GM18520 (cell line): Measurements from ENCODE around the gene PYGB.

ENCODE experiments used
- ATAC-seq: cut with Tn5 transposase; IDR thresholded peaks from one replicate; pipeline ENCODE4 v1.9.1; 2021; ENCODE audit not compliant: unreplicated experiment

PYGB gene

DNA sequence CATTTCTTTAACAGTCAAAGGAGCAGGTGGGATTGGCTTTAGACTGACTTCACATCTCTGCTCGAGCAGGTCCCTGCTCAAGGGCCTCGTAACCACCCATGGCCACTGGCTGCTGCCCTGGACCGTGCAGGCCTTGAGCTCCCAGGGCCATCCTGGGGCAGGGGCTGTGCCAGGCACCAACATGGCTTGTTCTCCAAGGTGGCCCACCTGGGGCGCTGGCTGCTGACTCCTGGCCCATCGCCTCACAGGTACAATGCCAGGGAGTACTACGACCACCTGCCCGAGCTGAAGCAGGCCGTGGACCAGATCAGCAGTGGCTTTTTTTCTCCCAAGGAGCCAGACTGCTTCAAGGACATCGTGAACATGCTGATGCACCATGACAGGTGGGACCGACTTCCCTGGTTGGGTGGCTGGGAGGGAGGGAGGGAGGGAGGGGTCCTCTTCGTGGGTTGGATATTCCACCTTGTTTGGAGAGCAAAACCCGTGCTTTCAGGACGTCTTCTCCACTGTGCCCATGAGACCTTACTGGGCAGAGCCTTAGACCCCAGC, 46.1 kb downstream of the PYGB start:
- ATAC-seq = no peak

DNA sequence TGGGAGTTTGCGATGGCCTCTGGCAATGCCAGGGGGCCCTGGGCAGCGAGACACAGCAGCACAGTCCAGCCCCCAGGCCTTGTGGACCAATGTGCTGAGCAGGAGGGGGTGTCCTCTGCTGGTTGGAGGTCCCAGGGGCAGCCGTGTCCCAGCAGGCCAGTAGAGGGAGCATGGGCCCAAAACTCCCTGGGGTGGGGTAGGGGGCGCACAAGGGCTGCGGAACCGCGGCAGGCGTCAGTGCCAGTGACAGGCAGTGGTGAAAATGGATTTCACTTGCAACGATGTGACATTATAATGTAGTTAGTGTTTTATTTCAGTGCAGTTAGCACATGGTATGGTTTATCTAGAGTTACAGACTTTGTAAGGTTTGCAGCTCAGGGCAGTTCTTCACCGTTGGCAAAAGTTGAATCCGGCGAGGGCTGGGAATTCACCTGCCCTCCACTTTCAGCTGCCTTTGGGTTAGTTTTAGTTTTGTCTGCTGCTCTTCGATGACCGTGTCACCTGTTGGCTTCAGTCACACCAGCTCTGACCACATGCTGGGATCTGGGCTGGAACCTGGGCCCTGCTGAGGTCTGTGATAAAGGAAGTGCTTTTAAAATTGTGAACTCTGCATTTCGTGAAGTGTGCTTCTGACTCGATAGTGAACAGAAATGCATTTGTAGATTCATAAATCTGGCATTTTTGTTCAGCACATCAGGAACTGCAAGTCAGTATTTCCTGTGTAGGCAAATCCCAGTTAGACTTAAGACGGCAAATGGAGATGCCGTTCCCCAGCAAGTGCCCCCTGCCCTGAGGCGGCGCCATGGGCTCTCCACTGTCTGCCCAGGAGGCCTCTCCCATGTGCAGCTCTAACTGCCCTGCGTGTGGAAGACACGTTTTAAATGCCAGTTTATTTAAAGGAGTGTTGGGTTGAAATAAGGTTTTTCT, 46.8 kb downstream of the PYGB start:
- ATAC-seq = no peak

DNA sequence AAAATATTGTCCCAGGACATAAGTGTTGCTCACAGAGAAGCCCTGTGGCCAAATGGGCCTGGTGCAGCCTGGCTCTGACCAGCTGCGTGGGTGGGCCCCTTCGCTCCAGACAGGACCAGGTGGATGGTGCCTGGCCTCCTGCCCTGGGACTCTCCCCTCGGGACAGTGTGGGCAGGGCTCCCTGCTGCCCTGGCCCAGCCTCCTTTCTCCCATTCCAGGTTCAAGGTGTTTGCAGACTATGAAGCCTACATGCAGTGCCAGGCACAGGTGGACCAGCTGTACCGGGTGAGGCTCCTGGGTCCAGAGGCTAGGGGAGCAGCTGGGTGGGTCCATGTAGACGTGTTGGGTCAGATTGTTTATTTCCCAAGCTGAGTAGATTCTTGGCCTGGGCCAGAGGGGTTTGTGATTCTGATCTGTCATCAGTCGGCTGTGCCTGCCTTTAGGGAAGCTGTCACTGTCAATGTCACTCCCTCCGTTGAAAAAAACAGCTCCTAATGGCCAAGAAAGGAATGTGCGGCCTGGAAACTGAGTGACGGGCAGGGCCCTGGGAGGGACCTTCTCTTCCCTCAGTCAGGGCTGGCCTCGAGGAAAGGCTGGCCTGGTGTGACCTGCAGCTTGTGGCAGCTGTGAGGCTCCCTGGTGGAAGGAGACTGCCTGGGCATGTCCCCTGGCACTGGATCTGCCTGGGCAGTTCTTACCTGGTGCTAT, 47.7 kb downstream of the PYGB start:
- ATAC-seq = no peak

DNA sequence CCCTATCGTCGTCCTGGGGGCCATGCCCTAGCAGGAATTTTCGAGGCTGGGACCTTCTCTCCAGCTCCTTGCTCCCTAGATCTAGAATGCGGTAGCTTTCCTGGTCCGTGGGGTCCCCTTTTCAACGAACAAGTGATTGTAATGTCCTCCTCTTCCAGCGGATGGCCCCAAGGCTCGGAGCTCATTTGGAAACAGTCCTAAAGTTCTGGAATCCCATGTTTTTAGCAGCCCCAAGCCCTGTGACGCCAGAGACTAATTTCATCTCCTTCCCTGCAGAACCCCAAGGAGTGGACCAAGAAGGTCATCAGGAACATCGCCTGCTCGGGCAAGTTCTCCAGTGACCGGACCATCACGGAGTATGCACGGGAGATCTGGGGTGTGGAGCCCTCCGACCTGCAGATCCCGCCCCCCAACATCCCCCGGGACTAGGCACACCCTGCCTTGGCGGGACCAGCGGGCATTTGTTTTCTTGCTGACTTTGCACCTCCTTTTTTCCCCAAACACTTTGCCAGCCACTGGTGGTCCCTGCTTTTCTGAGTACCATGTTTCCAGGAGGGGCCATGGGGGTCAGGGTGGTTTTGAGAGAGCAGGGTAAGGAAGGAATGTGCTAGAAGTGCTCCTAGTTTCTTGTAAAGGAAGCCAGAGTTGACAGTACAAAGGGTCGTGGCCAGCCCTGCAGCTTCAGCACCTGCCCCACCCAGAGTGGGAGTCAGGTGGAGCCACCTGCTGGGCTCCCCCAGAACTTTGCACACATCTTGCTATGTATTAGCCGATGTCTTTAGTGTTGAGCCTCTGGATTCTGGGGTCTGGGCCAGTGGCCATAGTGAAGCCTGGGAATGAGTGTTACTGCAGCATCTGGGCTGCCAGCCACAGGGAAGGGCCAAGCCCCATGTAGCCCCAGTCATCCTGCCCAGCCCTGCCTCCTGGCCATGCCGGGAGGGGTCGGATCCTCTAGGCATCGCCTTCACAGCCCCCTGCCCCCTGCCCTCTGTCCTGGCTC, 48.5 kb downstream of the PYGB start:
- no peak for ATAC-seq

DNA sequence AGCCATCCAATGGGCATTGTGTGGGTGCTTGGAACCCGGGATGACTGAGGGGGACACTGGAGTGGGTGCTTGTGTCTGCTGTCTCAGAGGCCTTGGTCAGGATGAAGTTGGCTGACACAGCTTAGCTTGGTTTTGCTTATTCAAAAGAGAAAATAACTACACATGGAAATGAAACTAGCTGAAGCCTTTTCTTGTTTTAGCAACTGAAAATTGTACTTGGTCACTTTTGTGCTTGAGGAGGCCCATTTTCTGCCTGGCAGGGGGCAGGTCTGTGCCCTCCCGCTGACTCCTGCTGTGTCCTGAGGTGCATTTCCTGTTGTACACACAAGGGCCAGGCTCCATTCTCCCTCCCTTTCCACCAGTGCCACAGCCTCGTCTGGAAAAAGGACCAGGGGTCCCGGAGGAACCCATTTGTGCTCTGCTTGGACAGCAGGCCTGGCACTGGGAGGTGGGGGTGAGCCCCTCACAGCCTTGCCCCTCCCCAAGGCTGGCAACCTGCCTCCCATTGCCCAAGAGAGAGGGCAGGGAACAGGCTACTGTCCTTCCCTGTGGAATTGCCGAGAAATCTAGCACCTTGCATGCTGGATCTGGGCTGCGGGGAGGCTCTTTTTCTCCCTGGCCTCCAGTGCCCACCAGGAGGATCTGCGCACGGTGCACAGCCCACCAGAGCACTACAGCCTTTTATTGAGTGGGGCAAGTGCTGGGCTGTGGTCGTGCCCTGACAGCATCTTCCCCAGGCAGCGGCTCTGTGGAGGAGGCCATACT, 49.4 kb downstream of the PYGB start:
- ATAC-seq = peak; percentile 42

DNA sequence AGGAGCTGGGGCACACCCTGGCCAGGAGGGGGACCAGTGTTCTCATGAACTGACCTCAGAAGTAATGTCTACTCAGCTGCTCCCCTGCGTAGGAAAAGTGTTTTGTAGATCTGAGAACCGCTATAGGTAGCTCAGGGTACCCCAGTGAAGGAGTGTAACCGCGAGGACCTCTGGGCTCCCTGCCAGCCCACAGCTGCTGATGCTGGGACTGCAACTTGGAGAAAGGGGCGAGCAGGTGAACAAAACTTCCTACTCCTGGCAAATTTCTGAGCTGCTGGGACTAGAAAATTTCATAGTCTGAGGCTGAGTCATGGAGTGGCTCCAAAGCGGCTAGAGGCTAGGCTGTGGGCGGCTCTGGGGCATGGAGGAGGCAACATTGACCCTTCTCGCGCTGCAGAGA, 51.9 kb downstream of the PYGB start:
- ATAC-seq = no peak

DNA sequence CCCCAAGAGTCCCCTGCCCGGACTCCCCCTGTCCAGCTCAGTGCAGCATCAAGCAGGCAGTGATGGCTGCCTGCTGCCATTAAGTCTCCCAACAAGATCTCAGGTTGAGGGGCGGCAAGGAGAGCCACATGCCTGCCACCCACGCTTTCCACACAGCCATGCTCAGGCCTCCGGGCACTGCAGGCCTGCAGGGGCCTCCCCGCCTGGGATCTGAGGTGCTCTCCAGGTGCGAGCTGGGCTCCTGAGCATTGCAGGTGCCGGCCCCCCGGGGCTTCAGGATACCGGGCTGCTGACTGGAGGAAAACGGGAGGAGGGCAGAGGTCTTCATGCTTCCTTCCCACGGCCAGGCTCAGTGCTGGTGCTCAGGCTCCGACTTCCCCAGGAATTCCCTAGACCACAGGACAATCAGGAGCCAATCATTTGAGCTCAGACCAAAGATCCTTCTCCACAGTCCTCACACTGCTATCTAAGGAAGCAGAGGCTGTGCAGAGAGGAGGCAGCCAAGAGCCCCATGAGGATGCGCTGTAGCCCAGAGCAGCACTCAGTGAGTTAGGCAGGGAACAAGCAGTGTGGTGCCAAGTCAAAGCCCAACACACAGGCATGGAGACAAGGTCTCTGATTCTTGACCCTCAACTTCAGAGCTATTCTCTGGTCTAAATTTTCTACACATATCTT, 52.7 kb downstream of the PYGB start:
- no peak for ATAC-seq

DNA sequence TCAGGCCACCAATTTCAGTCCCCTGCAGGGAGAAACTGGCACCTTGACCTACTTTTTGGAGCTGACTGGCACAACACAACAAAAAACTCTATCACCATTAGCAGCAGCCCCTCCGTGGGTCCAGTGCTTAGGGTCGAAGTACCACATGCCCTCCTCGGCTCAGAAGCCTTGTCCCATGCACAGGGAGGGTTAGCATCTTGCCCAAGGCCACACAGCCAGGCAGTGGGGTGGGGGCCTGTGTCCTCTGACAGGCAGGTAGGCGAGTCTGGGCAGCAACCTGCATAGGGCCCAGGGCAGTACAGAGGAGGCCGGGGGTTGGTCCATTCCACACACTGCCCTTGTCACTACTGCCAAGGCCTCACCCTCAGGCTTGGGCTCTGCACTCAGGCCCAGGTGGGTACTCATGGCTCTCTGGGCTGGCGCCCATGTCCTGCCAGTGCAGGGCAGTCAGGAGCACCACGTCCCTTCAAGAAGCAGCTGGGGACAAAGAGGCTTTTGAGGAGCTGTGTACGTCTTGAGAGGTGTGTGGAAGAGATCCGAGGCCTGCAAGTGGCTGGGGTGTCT, 53.6 kb downstream of the PYGB start:
- no peak for ATAC-seq

DNA sequence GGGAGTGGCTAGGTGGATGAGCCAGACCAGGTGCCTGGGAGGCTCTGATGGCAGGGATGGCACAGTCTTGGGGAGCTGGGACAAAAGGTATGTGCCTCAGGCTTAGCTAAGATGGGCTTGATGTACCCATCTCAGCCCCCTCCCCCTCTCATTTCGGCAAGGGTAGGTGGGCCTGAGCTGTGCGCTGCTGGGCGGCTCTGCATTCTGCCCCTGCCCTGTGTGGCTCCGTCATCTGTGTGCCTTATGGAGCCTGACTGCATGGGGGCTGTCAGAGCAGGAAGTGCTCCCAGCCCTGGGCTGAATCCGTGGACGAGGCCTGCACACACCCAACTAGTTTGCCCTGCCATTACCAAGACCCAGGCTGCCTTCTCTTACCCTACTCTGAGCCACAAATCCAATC, 54.7 kb downstream of the PYGB start:
- ATAC-seq = no peak

DNA sequence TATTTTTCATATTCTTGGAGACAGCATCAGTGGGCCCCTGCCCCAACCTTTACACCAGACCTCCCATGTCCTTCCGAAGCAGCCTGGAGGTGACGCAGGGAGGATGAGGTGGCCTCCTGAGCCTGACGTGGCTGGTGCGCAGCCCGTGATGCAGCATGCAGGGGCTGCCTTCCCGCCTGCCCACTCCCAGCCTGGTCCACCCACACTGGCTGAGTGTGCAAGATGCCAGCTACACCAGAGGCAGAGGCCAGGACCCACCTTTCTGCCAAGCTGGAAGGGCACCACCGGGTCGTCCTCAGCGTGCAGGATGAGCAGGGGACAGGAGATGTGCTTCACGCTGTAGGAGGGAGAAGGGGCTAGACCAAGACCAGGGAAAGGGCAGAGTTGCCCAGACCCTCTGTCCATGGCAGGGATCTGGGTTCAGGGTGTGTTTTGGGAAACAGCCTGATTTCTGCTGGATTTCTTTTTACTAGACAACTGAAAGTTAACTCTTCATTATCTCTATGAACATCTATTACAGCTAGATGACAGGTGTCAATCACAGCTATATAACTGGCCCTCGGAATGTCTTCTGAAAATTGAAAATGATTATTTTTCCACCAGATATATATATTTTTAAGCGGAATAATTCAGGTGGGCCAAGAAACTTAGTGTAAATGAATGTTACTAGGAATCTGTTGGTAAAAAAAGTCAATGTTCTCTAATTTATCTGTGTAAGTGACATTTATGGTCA, 55.6 kb downstream of the PYGB start:
- no peak for ATAC-seq

DNA sequence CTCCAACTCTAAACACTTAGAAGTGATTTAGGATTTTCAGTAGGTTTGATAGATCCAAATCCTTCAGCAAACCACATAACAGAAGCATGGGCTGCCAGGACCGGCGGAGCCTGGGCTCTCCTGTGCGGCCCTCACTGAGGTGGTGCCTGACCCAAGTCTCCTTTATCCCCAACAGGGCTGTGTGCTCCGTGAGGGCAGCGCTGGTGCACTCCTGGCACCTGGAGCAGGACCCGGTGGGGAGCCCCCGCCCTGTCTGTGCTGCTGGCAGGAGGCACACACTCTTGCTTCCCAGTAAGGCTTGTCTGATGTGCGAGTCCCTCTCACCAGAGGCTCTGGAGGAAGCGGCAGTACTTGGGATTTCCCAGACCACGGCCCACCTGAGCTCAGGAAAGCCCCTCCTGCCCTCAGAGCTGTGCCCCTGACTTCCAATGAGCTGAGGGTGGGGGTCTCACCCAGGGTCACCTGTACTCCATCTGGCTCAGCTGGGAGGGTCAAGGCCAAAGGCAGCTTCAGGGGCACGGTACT, 56.2 kb downstream of the PYGB start:
- no peak for ATAC-seq

DNA sequence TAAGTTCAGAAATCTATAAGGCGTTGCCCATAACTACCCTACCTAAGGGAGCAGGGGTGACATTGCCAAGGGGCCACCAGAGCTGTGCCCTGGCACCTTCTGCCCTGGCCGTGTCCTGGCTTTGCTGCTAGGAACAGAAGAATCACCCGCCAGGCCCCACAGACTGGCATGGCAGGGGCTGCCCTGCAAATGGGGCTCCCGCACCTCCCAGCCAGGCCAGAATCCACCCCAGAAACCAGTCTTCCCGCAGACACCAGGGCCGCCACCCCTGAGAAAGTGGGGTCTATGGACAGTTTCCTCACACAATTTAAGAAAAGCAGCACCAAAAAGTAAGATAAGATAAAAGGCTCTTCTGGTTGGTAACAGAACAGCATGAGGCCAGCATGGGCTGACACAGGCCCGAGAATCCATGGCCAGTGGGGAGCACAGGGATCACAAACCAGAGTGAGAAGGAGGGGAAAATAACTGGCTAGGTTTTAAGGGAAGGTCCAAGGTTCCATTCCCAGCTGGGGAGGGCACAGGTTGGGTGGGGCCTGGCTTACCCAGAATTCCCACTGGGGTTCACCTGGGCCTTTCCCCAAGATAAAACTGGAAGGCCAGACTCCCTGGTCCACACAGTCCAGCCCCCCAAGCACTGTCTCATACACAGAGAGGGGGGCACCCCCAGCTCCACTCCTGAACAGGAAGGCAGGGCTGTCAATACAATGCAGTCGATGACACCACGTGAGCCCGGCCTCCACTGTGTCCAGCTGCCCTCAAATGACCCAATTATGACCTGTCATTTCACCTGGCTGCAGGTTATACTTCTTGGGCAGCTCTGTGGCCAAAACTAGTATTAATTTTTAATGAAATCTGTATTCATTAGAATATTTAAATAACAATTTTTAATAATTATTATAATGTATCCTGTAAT, 59.4 kb downstream of the PYGB start:
- ATAC-seq = no peak

DNA sequence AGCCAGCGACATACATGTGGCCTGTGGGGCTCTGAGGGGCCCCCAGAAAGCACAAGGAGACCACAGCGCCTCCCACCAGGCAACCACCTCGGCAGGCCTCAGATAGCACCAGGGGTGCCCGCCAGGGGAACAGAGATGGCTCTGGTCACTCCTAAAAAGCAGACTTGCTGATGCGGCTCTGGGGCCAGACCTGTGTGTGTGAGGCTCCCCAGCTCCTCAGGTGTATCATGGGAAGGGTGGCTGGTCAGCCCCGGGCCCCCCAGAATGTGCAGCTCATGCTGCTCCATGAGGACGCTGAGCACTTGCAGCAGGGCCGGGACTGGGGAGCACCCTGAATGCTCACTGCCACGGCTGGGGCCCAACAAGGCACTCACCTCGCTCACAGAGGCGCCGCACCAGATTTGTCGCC, 60.2 kb downstream of the PYGB start:
- ATAC-seq = no peak

DNA sequence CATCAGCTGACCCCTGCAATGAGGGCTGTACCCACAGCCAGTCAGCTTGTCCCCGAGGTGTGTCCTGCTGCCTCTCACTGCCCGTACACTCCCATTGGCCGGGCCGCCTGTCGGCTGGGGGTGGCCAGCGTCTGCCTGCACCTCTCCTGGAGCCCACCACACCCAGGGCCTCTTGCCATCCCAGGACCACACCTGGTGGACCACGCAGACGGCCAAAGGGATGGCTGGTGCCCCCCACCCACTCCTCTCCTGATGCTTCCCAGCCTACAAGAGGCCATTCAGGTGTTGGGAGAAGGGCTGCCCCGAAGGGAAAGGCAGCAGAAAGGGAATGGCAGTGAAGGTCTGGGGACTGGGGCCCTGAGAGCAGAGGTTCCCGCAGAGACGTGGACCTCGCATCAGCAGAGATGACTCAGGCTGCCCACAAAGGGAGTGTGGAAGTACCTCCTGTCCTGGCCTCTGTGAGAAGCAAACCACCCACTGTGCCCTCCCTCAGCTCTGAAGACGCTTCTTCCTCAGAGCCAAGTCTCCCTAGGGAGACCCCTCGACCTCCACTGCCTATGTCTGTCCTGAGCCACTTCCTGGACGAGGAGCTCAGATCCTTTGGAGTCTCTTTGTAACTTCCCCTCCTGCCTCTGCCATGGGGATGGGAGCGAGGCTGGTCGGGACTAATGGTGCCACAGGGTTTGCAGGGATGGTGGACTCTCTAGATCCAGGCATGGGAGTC, 60.9 kb downstream of the PYGB start:
- ATAC-seq = no peak

DNA sequence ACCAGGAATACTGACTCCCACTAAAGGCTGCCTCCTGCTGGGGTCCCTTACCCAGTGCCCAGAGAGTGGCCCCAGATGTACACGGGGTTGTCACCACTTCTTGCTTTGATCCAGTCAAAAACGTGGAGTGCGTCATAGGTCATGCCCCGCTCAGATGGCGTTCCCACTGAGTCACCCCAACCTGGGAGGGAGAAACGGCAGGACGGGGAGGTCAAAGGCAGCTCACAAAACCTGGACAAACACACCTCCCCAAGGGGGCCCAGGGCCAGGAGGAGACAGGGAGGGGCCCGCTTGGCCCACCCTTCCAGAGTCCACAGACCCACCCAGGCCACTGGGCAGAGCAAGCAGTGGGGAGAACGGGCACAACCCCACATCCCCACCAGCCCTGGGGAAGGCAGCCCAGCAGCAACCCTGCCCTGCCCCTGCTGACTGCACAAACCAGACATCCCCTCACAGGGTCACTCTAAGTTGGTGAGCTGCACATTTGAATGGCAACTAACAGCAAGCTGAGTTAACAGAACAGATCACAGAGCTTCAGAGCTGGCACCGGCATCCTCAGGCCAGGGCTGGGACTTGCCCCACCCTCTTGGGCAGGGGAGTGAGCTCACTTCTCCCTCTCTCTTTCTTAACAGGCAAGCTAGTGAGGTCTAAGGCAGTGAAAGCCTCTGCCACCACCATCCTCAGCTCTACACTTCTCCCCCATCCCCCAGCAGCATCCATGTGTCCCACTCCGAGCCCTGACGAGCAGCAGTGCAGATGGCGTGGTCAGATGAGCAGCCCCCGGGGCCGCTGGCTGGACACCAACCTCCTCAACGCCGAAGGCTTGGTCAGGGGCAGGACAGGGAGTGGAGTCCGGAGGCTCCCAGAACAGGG, 61.7 kb downstream of the PYGB start:
- ATAC-seq = no peak
